Measurements from ENCODE around the gene PDP2.

PDP2 gene

GRCh38 chr16:66939366-66939765, 59.1 kb downstream of the PDP2 start:
- no peak for DNase-seq

GRCh38 chr16:66940236-66940635, 59.9 kb downstream of the PDP2 start:
- no peak for DNase-seq
